Stomach (tissue), 4 donors: Measurements from ENCODE around the gene FICD.

Experiments
- CTCF ChIP-seq, 7 experiments: fragments of 450-650 bp in 4 of 7; fragments of 200-600 bp in 3 of 7; sonication (generic) in 3 of 7; IDR thresholded peaks; one replicate each; pipeline ENCODE4 v1.5.1; 2016 to 2019; ENCODE audit warnings: antibody characterized with exemption in 7 of 7, control low read depth in 2 of 7, mild to moderate bottlenecking in 1 of 7
- EP300 ChIP-seq: sonication (generic); formaldehyde crosslinking; IDR thresholded peaks from one replicate; pipeline ENCODE4 v1.6.1; 2017; ENCODE audit warnings: antibody characterized with exemption
- POLR2A ChIP-seq, 4 donors: fragments of 450-650 bp; IDR thresholded peaks; one replicate each; pipeline ENCODE4 v1.6.1; 2016; ENCODE audit warnings: antibody characterized with exemption in 4 of 4, control low read depth in 2 of 4, mild to moderate bottlenecking in 1 of 4, moderate library complexity in 1 of 4
- POLR2AphosphoS5 ChIP-seq, 3 donors: sonication (generic); formaldehyde crosslinking; IDR thresholded peaks; one replicate each; pipeline ENCODE4 v1.6.1; 2016; ENCODE audit warnings: antibody characterized with exemption in 3 of 3

GRCh38 chr12:108551535-108551934 is 36.5 kb downstream of the FICD start:
- TF ChIP-seq CTCF (IDR thresholded peaks at IDR 0.05) (no peak), POLR2A (IDR thresholded peaks at IDR 0.05) (no peak), EP300 (no peak), POLR2AphosphoS5 (IDR thresholded peaks at IDR 0.05) (no peak)
